Fibroblast of pulmonary artery (primary cell): ENCODE results near the gene LRPPRC.

ENCODE experiments used
- DNase-seq: peaks from one replicate; pipeline ENCODE4 v3.0.0-alpha.2; 2010; ENCODE audit warnings: low read depth
- H3K4me3 ChIP-seq: replicated peaks from 2 replicates; pipeline ENCODE4 v1.5.1; 2011; ENCODE audit warnings: low read depth, mild to moderate bottlenecking, control low read depth, low read length, moderate library complexity
- TF ChIP-seq, protein P1 (sequence below): IDR thresholded peaks from 2 replicates; pipeline ENCODE4 v1.5.1; 2011; ENCODE audit warnings: mild to moderate bottlenecking, control low read depth, low read length, inconsistent platforms; ENCODE audit errors: missing control alignments

The LRPPRC gene

DNA sequence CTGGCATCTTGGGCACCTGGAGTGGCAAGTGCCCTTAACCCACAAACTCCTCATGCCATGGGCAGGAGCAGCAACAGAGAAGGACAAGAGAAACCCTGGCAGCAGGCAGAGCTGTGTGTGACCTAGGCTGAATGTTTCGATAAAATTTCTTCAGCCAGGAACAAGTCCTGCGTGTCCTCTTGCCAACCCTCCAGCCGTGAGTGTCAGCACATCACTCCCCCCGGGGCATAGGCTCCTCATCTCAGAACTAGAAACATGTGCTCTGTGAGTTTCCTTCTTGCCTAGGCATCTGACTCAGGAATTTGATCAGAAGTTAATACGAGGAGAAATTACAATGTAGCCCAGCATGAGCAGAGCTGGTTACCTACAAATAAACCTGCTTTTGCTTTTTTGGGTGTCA, 154.8 kb downstream of the LRPPRC start:
- H3K4me3 ChIP-seq: no peak overlapping the region
- TF ChIP-seq, protein P1, sequence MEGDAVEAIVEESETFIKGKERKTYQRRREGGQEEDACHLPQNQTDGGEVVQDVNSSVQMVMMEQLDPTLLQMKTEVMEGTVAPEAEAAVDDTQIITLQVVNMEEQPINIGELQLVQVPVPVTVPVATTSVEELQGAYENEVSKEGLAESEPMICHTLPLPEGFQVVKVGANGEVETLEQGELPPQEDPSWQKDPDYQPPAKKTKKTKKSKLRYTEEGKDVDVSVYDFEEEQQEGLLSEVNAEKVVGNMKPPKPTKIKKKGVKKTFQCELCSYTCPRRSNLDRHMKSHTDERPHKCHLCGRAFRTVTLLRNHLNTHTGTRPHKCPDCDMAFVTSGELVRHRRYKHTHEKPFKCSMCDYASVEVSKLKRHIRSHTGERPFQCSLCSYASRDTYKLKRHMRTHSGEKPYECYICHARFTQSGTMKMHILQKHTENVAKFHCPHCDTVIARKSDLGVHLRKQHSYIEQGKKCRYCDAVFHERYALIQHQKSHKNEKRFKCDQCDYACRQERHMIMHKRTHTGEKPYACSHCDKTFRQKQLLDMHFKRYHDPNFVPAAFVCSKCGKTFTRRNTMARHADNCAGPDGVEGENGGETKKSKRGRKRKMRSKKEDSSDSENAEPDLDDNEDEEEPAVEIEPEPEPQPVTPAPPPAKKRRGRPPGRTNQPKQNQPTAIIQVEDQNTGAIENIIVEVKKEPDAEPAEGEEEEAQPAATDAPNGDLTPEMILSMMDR: no peak
- no peak for DNase-seq

DNA sequence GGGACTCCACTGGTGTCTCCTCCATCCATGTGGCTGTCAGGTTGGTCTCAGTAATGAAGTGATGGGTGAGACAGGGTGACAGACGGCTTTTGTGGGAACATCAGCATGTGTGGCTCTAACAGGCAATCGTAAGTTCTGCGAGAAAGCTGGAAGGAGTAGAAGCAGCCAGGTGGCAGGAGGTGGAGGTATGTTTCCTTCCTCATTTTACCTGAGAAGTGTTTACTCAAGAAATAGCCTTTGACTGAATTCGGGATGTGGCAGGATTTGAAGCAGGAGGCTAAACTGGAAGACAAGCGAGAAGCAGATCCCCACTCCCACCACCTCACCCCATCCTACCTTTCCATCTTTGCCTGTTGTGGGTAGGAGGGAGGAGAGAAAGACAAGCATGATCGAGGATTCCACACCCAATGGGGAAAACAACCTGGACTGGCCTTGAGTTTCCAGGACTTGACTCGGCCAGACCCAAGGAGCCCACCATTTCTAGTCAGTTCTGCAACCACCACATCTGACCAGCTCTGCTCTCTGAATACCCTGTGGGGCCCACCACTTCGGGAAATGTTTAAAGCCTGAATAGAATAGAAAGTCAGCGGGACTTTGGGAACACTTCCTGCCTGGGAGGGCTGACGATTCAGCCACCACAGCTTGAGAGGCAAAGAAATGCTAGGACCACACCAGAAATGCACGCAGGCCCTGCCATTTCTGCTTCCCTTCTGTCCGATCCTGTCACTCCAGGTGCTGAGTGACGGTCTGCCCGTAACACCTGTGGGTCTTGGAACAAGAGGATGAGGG, 155.8 kb downstream of the LRPPRC start:
- TF ChIP-seq, protein P1: no peak
- DNase-seq: no peak
- H3K4me3 ChIP-seq: no peak overlapping the region

GRCh38 chr2:43838560-43839267, 157.1 kb downstream of the LRPPRC start, which contains the start of the genes ABCG5 and ABCG8:
ABCG5 (minus strand) TSS chr2:43838839; CDS start chr2:43838679, 160 bp downstream.
ABCG8 (plus strand) TSS chr2:43838971; CDS start chr2:43839054, 83 bp downstream.
- TF ChIP-seq, protein P1: no peak
- no peak within 1 kb of the TSS for H3K4me3 ChIP-seq
- no peak for DNase-seq

DNA sequence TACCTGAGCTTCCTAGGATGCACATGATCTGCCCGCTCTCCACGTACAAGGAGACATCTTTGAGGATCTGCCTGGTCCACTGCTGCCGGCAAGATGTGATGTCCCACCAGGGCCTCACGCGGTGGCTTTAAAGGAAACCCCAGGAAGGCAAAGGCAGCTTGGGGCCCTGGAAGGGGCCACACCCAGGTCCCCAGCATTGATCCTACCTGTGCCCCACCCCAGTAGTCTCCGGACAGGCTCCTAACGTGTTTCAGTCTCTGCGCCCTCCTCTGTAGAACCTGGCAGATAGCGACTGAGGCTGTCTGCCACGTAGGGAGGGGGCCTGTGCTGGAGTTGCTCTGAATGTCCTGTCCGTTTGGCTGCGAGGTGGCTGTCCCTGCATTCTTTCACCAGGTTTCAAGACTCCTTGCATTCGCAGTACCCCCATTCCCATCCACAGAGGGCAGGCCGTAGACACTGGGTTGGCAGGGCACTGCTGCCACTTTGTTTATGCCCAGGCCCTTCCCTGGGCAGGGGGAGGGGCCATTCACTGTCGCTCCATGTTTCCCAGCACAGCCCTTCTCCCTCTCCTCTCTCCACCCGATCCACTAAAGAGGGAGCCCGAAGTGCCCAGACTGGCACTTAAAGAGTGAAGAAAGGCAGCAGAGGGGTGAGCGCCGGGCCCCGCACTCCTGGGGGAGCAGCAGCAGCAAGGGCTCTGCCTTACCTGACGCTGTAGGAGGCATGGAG, 157.8 kb downstream of the LRPPRC start:
- no peak for DNase-seq
- TF ChIP-seq, protein P1: no peak

GRCh38 chr2:43837033-43837432, 158.8 kb downstream of the LRPPRC start:
- H3K4me3 ChIP-seq: no peak overlapping the region
- no peak for DNase-seq
- TF ChIP-seq, protein P1: no peak

More for the DNA sequence above, 157.8 kb downstream of the LRPPRC start:
- no peak overlapping the region for H3K4me3 ChIP-seq
